SK-N-SH treated with all-trans-retinoic acid at 6 μM for 48 hours (cell line): Measurements from ENCODE around the gene ANKRD23.

Experiments
- CREB5 ChIP-seq: fragments of 250-450 bp; sonication (Bioruptor Pico); IDR thresholded peaks from 2 replicates; pipeline ENCODE4 v1.5.1; 2020; ENCODE audit warnings: low read depth, mild to moderate bottlenecking, moderate library complexity
- CSDC2 ChIP-seq: fragments of 250-450 bp; sonication (Bioruptor Pico); IDR thresholded peaks from 2 replicates; pipeline ENCODE4 v1.5.0; 2020; ENCODE audit warnings: mild to moderate bottlenecking, moderate library complexity
- PATZ1 ChIP-seq: fragments of 250-450 bp; sonication (Bioruptor Pico); IDR thresholded peaks from 2 replicates; pipeline ENCODE4 v1.8.0; 2020; ENCODE audit warnings: mild to moderate bottlenecking, moderate library complexity, borderline replicate concordance
- PPARA ChIP-seq: fragments of 250-450 bp; sonication (Bioruptor Pico); IDR thresholded peaks from 2 replicates; pipeline ENCODE4 v1.5.0; 2020; ENCODE audit warnings: mild to moderate bottlenecking, borderline replicate concordance
- RARB ChIP-seq: fragments of 250-450 bp; sonication (Bioruptor Pico); IDR thresholded peaks from 2 replicates; pipeline ENCODE4 v1.8.0; 2021; ENCODE audit warnings: mild to moderate bottlenecking, moderate library complexity
- SNAI2 ChIP-seq: fragments of 250-450 bp; sonication (Bioruptor Pico); IDR thresholded peaks from 2 replicates; pipeline ENCODE4 v1.5.0; 2020; ENCODE audit warnings: mild to moderate bottlenecking, moderate library complexity
- TSHZ2 ChIP-seq: fragments of 250-450 bp; sonication (Bioruptor Pico); IDR thresholded peaks from 2 replicates; pipeline ENCODE4 v1.5.0; 2020; ENCODE audit warnings: mild to moderate bottlenecking, moderate library complexity
- ZFP30 ChIP-seq: fragments of 450-650 bp; formaldehyde crosslinking; IDR thresholded peaks from 2 replicates; pipeline ENCODE4 v1.5.0; 2022; ENCODE audit warnings: mild to moderate bottlenecking, moderate library complexity
- ZNF565 ChIP-seq: fragments of 450-650 bp; formaldehyde crosslinking; conservative IDR thresholded peaks from 2 replicates; pipeline ENCODE4 v1.5.0; 2020; ENCODE audit warnings: low read depth, mild to moderate bottlenecking, moderate library complexity
- ZNF70 ChIP-seq: fragments of 450-650 bp; formaldehyde crosslinking; IDR thresholded peaks from 2 replicates; pipeline ENCODE4 v1.5.0; 2020; ENCODE audit warnings: mild to moderate bottlenecking, moderate library complexity

- TF ChIP-seq TSHZ2 (CRISPR knock-in tag) (no peak), ZNF565 (CRISPR knock-in tag) (no peak), ZNF70 (CRISPR knock-in tag) (no peak), PATZ1 (CRISPR knock-in tag) (no peak), ZFP30 (CRISPR knock-in tag) (no peak), SNAI2 (CRISPR knock-in tag) (no peak), CSDC2 (no peak), RARB (no peak), CREB5 (no peak), PPARA (CRISPR knock-in tag) (no peak)
Observed at GRCh38 chr2:96811917-96812316, 31.9 kb downstream of the ANKRD23 start.
